ENCODE measurements around the gene NTHL1.

The NTHL1 gene

DNA sequence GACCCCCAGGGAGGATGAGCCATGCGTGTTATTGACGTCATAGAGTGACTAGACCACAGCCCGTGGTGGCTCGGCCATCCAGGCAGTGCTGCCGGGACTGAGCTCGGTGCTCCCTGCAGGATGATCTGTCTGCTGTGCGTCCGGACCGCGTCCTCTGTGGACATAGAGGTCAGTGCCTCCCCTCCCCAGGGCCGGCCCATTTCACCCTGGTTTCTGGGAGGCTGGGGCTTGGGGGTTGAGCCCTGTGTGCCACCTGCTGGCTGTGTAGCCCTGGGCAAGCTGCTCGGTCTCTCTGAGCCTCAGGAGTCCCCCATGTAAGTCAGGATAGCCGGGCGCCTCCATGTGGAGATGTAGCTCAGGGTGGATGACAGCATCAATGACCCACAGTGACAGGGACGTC is 8.4 kb upstream of the NTHL1 start:
- H3K27ac ChIP-seq, result no peak overlapping the region
- TF ChIP-seq, protein P1, sequence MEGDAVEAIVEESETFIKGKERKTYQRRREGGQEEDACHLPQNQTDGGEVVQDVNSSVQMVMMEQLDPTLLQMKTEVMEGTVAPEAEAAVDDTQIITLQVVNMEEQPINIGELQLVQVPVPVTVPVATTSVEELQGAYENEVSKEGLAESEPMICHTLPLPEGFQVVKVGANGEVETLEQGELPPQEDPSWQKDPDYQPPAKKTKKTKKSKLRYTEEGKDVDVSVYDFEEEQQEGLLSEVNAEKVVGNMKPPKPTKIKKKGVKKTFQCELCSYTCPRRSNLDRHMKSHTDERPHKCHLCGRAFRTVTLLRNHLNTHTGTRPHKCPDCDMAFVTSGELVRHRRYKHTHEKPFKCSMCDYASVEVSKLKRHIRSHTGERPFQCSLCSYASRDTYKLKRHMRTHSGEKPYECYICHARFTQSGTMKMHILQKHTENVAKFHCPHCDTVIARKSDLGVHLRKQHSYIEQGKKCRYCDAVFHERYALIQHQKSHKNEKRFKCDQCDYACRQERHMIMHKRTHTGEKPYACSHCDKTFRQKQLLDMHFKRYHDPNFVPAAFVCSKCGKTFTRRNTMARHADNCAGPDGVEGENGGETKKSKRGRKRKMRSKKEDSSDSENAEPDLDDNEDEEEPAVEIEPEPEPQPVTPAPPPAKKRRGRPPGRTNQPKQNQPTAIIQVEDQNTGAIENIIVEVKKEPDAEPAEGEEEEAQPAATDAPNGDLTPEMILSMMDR (conservative IDR thresholded peaks at IDR 0.05), result no peak
- no peak for TF ChIP-seq ZFX (IDR thresholded peaks at IDR 0.05)

GRCh38 chr16:2054543-2055245 is 7.1 kb upstream of the NTHL1 start:
- no peak for TF ChIP-seq ZFX (IDR thresholded peaks at IDR 0.05)
- TF ChIP-seq, protein P1 (conservative IDR thresholded peaks at IDR 0.05), result no peak
- peak overlapping the region; percentile 58 for H3K27ac ChIP-seq

DNA sequence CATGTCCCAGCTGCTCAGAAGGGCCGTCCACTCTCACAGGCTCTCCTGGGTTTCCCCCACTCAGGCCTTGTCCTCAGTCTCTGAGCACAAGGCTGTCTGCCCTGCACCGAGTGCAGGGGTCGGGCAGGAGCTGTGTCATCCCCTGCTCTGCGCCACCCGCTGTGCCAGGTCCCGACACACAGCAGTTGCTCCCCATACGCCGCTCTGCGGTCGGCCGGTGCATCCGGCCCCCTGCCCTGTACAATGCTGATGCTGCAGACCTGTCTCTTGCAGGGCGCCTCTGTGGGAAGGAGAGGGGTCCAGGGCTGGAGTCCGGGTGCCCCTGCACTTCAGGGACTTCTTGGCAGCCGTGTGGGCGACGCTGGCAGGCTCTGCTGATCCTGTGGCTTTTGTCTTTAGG is 6.3 kb upstream of the NTHL1 start:
- no peak for TF ChIP-seq ZFX (IDR thresholded peaks at IDR 0.05)
- TF ChIP-seq, protein P1 (conservative IDR thresholded peaks at IDR 0.05), result no peak
- H3K27ac ChIP-seq, result peak overlapping the region; percentile 58; the same call in 1 of the 2 replicates

- H3K27ac ChIP-seq, result no peak overlapping the region
- no peak for TF ChIP-seq ZFX (IDR thresholded peaks at IDR 0.05)
- TF ChIP-seq, protein P1 (conservative IDR thresholded peaks at IDR 0.05), result no peak
Observed at GRCh38 chr16:2053211-2053610, 5.6 kb upstream of the NTHL1 start.

GRCh38 chr16:2048116-2048543 is 496 bp upstream of the NTHL1 start:
- TF ChIP-seq, protein P1 (conservative IDR thresholded peaks at IDR 0.05), result no peak
- TF ChIP-seq ZFX (IDR thresholded peaks at IDR 0.05), result peak; percentile 6; the same call in 1 of the 2 replicates
- peak overlapping the region; percentile 80 for H3K27ac ChIP-seq

DNA sequence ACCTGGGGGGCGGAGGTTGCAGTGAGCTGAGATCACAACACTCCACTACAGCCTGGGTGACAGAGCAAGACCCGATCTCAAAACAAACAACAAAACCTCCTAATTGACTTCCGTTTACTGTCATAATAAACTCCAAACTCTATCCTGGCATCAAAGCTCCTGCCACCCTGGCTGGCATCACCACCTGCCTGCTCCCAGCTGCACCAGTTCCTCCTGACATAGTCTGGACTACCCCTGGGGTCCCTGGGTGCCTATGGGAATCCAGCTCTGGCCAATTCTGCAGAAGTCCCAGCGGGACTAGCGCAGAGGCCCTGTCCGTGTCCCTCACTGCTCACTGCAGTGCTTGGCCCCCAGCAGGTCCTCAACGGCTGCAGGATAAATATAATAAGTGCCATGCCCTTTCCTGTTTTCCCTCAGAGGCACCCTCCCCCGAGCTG is 723 bp downstream of the NTHL1 start:
- H3K27ac ChIP-seq, result peak overlapping the region; percentile 80
- TF ChIP-seq ZFX (IDR thresholded peaks at IDR 0.05), result no peak
- TF ChIP-seq, protein P1 (conservative IDR thresholded peaks at IDR 0.05), result no peak

GRCh38 chr16:2045965-2046892 is 1.4 kb downstream of the NTHL1 start:
- TF ChIP-seq ZFX (IDR thresholded peaks at IDR 0.05), result no peak
- H3K27ac ChIP-seq, result peak overlapping the region; percentile 80
